NCI-H82 treated with DMSO at 0.1 percent for 48 hours (cell line): ENCODE measurements around the gene TPCN1.

Source experiments
- DNase-seq: peaks from one replicate; lab custom pipeline; 2025; ENCODE audit not compliant: unreplicated experiment; lab: John Stamatoyannopoulos, UW

TPCN1 gene

DNA sequence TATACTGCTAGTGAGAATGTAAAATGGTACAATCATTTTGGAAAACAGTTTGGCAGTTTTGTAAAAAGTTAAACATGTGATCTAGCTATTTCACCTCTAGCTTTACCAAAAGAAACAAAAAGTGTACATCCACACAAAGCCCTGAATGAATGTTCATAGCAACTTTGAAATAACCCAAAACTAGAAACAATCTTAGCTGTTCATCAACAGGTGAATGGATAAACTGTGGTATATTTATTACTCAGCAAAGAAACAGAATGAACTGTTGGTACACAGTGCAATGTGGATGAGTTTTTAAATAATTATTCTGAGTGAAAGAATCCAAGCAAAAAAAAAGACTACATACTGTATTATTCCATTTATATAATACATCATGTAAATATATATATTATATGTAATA, 36.3 kb downstream of the TPCN1 start:
- no peak for DNase-seq

DNA sequence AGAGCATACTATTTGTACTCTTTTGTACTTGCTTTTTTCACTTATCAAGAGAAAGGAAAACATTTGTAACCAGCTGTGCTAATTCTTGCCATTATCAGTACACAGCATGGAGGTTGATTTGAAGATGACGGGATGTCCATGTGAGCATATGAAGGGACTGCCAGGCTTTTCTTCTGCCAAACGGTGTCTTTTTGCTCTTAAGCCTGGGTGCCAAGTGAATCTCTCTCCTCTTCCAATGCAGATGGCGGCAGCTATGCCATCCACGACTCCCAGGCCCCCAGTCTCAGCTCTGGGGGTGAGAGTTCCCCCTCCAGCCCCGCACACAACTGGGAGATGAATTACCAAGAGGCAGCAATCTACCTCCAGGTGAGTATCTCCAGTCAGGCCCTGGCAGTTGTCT, 38.9 kb downstream of the TPCN1 start:
- no peak for DNase-seq

DNA sequence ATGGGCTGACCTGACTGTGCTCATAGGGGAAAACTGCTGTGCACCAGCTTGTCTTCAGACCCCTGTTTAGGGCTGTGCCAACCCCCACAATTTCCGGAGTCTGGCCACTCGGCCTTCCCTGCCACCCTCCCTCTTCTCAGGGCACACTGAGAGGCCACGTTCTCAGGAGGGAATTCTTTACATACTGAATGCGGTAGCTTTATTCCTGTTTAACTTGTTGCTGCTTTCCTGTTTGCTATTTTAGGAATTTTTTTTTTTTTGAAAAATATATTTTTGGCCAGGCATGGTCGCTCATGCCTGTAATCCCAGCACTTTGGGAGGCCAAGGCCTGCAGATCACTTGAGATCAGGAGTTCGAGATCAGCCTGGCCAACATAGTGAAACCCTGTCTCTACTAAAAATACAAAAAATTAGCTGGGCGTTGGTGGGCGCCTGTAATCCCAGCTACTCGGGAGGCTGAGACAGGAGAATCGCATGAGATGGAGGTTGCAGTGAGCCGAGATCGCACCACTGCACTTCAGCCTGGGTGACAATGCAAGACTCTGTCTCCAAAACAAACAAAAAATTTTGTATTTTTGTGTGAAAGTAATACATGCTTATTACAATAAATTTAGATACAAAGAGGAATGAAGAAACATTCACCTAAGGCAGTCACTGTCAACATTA, 39.5 kb downstream of the TPCN1 start:
- no peak for DNase-seq

DNA sequence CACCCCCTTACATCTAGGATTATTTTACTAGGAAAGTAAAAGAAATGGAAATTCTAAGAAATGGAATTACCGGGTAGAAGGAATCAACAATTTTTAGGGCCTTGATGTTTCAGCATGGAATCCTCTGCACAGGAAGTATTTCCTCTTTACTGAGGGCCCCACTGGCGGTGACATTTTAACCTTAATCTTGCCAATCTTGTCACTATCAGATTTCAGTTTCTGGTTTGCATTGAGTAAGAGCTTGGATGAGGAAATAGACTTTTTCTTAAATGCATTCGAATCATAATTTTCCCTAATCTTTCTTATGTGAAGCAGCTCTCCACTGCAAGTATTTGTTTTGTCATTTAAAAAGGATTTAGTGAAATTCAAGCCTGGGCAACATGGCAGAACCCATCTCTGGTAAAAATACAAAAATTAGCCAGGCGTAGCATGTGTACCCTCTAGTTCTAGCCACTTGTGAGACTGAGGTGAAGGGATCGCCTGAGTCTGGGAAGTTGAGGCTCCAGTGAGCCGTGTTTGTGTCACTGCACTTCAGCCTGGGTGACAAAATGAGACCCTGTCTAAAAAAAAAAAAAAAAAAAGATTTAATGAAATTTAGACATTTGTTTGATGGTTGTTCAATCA, 40.7 kb downstream of the TPCN1 start:
- no peak for DNase-seq

DNA sequence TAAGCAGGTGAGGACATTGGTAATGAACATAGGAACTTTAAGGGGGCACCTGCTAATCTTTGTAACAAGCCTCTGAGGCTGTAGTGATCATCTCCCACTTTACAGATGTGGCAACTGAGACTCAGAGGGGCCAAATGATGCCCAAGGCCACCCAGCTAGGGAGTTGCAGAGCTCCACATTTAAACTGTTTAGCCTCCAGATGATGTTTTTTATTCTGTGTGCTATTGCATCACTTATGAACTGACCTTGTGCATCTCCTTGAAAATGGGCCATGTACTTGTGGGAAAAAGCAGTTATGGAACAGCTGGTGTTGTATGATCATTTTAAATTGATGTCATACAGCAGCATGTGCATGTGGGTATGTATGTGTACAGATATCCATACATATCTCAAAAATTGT, 41.4 kb downstream of the TPCN1 start:
- DNase-seq, result no peak

DNA sequence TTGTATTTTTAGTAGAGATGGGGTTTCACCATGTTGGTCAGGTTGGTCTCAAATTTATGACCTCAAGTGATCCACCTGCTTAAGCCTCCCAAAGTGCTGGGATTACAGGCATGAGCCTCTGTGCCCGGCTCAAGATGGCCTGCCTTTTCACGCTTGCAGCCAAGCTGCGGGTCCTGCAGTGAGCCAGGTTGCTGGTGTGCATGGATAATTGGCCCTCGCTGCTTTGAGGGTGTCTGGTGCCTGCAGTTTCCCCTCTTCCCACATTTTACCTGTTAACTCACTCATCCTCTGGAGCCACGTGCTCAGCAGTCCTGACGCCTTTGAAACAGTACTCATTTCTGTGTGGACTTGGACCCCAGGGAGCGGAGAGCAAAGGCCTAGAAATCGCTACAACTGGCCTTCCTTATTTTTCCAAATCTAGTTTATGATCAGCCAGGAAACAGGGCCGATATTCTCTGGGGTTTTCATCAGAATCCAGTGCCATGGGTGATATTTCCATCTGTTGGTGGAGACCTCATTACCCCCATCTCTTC, 42.2 kb downstream of the TPCN1 start:
- DNase-seq, result no peak

DNA sequence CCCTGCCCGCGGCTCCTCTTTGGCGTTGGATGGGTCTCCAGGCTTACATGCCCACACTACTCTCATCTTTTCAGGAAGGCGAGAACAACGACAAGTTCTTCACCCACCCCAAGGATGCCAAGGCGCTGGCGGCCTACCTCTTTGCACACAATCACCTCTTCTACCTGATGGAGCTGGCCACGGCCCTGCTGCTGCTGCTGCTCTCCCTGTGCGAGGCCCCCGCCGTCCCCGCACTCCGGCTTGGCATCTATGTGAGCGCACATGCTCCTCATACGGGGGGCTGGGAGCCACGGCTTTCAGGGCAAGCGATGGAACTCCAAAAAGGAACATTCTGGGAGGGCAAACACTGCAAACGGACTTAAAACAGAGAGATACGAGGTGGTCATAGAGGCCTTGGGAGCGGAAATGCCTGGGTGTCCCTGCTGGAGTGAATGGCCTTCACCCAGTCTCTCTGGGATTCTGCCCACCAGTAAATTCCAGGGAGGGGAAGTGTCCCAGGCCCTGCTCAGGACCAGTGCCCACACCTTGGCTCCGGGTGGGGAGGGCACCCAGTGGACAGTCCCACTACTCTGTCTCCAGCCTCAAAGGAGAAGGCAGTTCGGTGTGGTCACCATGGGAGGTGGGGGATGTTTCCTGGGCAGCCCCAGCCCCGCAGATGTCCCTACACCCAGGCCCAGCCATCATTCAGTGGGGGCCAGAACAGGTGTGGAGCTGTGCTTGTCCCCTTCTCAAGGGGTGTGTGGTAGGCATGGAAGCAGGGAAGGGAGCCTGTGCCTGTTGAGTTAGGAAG, 45.0 kb downstream of the TPCN1 start:
- DNase-seq, result no peak

DNA sequence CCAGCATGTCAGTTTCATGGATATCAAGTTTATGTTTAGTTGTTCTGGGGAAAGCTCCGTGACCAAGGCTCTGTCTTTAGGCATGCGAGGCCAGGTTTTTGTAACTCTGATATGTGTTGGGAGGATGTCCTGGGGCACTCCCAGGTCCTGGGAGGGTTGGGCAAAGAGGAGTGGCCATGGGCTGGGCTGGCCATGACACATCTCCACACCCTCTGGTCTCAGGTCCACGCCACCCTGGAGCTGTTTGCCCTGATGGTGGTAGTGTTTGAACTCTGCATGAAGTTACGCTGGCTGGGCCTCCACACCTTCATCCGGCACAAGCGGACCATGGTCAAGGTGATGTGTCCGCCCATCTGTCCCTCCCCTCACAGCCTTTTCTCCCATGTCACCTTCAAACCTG, 46.4 kb downstream of the TPCN1 start:
- DNase-seq, result no peak

DNA sequence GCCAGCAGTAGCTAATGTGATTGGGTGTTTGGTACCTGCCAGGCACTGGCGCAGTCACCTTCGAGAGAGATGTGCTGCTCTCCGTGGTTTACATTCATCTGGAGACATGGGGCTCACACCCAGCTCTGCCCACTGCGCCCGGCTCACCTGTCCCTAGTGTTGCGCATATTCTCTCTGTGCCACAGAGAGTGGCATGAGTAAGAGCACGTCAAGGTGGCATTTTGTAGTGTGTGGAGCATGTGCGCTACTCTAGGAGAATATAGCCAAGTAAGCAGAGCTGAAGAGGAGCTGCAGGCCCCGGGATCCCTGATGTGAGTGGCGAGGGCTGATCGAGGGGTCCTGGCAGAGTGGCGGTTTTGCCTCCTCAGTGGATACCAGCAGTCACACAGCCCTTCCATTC, 46.9 kb downstream of the TPCN1 start:
- DNase-seq, result no peak

DNA sequence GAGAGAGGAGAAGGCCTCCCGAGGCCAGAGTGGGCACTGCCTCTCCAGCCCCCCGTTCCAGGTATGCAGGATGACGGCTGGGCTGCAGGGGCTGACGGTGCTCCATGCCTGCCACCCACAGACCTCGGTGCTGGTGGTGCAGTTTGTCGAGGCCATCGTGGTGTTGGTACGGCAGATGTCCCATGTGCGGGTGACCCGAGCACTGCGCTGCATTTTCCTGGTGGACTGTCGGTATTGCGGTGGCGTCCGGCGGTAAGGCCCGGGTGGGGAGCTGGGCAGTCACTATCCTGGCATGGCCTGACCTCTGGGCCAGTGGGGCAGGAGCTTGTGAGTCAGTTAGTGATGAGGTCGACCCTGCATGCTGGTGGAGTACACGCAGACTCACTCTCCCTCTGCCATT, 47.4 kb downstream of the TPCN1 start:
- DNase-seq, result no peak

DNA sequence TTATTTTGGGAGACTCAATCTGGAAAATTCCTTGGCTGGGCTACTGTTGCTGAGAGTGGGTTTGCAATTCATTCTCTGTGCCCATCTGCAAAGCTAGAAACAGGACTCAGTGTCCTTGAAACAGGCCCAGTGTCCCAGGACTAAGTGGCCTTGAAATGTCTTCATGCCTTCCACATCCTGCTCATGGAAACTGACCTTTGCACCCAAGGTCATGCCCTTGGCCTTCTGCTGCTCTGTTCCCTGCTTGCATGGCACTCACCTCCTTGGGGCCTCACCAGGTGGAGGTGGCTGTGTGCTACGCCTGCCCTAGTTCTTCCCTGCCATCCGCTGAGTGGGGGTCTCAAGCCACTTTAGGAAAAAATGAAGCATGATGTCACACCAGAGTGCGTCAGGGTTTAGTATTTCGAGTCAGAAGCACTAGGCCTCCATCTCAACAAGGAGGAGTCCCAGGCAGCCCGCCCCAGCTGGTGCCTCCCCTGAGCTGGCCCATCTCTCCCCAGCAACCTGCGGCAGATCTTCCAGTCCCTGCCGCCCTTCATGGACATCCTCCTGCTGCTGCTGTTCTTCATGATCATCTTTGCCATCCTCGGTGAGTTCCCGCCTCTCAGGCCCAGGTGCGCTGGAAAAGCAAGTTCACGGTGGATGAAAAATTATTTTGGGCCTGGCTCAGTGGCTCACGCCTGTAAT, 48.1 kb downstream of the TPCN1 start:
- no peak for DNase-seq

DNA sequence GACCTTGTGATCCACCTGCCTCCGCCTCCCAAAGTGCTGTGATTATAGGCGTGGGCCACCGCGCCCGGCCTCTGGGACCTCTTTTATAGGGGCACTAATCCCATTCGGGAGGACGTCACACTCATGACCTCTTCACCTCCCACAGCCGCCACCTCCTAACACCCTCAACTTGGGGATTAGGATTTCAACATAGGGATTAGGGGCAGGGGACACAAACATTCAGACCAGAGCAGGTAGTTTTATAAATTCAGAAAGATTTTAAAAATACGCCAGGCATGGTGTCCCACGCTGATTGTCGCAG, 49.4 kb downstream of the TPCN1 start:
- DNase-seq, result peak; percentile 17

DNA sequence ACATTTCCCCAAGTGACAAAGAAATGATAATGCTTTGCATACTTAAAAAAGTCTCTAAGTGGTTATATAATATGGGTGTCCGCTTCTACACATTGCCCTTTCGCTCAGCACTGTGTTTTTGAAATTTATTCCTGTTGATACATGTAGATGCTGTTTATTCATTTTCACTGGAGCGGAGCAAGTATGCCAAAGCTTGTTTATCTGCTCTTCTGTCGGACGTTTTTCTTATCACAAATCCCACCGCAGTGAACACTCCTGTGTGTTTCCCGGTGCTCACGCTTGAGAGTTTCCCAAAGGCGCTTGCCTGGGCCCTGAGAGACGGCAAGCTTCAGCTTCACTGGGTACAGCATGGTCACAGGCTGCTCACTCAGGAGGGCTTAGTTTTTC, 50.2 kb downstream of the TPCN1 start:
- DNase-seq, result no peak

DNA sequence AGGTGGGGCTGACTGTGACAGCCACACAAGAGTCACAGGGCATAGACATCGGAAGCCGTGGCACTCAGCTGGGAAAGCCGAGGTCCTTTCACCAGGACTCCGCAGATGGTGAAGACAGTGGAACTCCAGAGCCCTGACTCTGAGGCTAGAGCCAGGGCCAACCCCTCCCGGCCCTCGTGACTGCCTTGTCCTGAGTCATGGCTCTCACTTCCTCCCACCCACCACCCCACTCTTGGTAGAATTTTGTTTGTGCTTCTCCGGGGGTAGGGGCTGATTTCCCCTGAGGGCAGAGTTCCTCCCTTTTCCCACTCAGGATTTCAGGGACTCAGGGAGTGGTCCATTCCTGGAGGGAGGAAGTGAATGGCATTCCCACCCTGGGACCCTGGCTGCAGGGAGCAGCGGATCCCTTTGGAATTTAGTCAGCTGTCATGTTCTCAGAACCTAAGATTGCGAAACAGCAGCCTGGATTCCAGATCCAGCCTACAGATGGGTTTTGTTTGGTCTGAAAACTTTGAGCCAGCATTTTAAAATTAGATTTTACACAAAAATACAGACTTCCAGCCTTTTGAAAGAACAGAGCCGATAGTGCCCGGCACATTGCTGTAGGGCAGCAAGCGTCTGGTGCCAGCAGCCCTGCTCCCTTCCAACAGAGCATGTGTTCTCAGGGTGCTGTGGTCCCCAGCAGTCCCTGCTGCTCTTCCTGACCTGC, 50.7 kb downstream of the TPCN1 start:
- no peak for DNase-seq

DNA sequence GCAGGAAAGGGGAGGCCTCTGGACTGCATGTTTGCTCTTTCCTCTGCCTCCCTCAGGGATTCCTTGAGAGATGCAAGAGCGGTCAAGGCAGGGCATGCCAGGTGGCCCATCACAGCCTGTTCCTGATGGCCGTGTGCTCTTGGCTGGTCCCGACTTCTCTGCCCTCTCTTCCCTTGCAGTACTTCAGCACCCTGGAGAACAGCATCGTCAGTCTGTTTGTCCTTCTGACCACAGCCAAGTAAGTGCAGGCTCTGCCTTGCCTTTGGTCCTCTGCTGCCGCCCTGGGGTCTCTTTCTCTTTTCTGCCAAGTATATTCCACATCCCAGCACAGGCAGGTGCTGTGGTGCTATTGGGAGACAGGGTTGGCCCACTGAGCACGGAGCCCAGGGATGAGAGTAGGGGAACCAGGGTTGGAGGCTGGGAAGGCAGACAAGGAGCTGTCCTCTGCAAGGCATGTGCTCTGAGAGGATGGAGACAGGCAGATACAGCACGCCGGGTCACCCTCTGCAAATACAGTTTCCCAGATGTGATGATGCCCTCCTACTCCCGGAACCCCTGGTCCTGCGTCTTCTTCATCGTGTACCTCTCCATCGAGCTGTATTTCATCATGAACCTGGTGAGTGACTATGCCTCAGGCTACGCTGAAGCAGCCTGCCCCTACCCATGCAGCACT, 51.9 kb downstream of the TPCN1 start:
- DNase-seq, result no peak

DNA sequence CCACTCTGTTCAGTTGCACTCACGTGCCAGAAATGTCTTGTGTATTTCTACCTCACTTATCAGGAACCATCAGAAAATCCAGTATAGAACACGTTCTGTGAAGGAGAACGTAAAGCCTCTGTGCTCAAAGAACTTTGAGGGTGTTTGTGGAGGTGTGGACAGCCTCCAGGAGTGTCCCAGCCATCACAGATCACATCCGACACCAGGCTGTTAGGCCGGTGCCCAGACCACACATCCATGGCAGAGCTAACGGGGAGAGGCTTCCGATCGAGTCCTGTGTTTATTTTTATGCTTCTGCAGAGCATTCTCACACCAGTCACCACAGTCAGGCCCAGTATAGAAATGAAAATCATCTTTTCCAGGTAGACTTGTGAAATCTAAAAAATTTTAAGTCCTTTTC, 53.6 kb downstream of the TPCN1 start:
- no peak for DNase-seq

DNA sequence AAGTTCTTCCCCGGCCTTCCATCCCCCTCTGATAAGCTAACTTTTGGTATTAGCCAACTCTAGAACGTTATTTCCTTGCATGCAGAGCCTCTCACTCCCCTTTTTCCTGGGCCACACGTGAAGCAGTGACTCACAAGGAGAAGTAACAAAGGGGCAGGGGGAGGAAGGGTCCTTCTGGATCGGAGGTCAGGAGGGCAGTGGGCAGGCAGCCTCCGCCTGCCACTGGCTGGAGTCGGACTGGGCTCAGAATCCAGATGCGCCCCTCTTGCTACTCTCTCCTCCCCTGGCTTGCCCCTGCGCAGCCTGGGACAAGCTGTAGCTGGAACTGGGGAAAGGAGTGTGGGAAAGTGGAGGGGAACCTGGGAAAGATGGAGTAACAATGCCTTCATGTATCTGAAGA, 55.0 kb downstream of the TPCN1 start:
- no peak for DNase-seq

DNA sequence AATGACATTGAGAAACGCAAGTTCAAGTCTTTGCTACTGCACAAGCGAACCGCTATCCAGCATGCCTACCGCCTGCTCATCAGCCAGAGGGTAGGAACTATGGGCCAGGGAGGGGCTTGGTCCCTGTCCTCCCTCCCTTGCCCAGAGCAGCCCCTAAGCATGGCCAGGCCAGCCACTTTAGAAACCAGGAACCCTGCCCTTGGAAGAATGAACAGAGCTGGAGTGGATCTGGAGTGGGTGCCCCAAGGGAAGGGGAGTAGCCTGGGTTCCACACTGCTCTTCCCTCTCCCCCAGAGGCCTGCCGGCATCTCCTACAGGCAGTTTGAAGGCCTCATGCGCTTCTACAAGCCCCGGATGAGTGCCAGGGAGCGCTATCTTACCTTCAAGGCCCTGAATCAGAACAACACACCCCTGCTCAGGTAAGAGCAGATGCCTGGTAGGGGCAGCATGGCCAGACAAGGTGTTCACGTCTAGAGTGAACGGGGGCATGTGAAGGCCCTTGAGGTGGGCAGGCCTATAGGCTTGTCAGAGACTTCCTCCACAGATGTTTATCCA, 55.8 kb downstream of the TPCN1 start:
- DNase-seq, result no peak

DNA sequence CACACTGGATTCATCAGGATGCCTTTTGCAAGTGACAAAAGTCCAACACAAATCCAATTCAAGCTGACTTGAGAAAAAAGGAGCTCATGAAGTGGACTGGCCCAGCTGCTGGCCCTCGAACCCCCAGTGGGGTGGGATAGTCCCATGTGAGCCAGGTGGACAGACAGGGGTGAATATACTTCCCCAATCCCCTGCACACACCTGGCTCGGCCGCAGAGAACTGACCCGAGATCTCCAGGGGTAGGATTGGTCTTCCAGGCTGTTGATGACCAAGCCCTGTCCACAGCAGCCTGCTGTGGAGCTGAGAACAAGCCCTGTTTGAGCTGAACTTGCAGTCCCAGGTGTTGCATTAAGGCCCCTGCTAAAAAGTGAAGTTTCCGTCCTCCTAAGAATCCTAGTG, 56.2 kb downstream of the TPCN1 start:
- no peak for DNase-seq

DNA sequence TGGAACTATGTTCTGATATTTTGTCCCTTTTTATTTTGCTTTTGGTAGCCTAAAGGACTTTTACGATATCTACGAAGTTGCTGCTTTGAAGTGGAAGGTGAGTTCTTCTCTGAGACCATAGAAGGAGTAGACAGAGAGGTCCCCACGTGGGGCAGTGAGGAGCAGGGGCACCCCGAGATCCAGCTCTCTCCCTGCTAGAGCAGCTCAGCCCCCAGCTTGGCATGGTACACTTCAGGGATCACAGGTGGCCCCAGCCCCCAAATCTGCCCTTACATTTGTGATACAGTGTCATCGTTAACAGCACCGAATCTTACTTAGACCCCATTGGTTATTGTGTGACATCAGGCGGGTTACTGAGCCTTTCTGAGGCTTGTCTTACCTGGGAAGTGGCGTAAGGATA, 56.9 kb downstream of the TPCN1 start:
- no peak for DNase-seq
